MCF 10A (cell line): Measurements from ENCODE around the gene SFRP2. TPM values are rescaled to one million over a fixed set of nuclear protein-coding genes. Genes with fewer than 3 reads are reported as not detected.

Source experiments
- BruUV-seq: library from RNA; stranded (reverse); fragments of 400-500 nt; replicated peaks from 2 replicates; lab custom pipeline; 2021; lab: Mats Ljungman, UMichigan
- CTCF ChIA-PET: fragments of 300-600 bp; sonication (Branson Sonifier 250); formaldehyde crosslinking; extraction: SDS; loops from one replicate; lab custom pipeline; 2021; ENCODE audit warnings: antibody characterized with exemption, inconsistent platforms; lab: Yijun Ruan, JAX
- POLR2A ChIA-PET: fragments of 300-600, 350-650 bp; sonication (Branson Sonifier 250); formaldehyde crosslinking; extraction: SDS; loops from one replicate; lab custom pipeline; 2020; ENCODE audit warnings: antibody characterized with exemption, inconsistent platforms; lab: Yijun Ruan, JAX
- DNase-seq: peaks from one replicate; pipeline ENCODE4 v3.0.0-alpha.2; 2018; ENCODE audit not compliant: unreplicated experiment
- H3K27ac Mint-ChIP-seq: one replicate; pipeline ENCODE4 v1.8.0; 2022; ENCODE audit warnings: mild to moderate bottlenecking, low read depth, mixed read lengths; ENCODE audit not compliant: unreplicated experiment
- H3K27me3 Mint-ChIP-seq: one replicate; pipeline ENCODE4 v1.8.0; 2022; ENCODE audit warnings: mixed read lengths; ENCODE audit not compliant: insufficient read depth, unreplicated experiment
- H3K36me3 Mint-ChIP-seq: one replicate; pipeline ENCODE4 v1.8.0; 2022; ENCODE audit warnings: mild to moderate bottlenecking, moderate library complexity, mixed read lengths; ENCODE audit not compliant: insufficient read depth, unreplicated experiment
- H3K4me1 Mint-ChIP-seq: one replicate; pipeline ENCODE4 v1.8.0; 2022; ENCODE audit warnings: mixed read lengths; ENCODE audit not compliant: insufficient read depth, unreplicated experiment
- H3K4me3 Mint-ChIP-seq: one replicate; pipeline ENCODE4 v1.8.0; 2022; ENCODE audit warnings: mild to moderate bottlenecking, moderate library complexity, mixed read lengths; ENCODE audit not compliant: unreplicated experiment
- H3K9me3 Mint-ChIP-seq: one replicate; pipeline ENCODE4 v1.8.0; 2022; ENCODE audit warnings: mixed read lengths; ENCODE audit not compliant: unreplicated experiment
- CTCF ChIP-seq: fragments of 200-600 bp; IDR thresholded peaks from one replicate; pipeline ENCODE4 v1.8.0; 2022; ENCODE audit warnings: antibody characterized with exemption, mild to moderate bottlenecking; ENCODE audit not compliant: unreplicated experiment
- intact Hi-C: fragments of 100-400 bp; cut with micrococcal nuclease; formaldehyde crosslinking; loops from 2 replicates; pipeline ENCODE4 v1.14.1; 2022
- total RNA-seq: library from RNA; stranded (reverse); gene quantifications from 2 replicates; pipeline ENCODE4 v1.2.3, GENCODE V29; 2022

SFRP2 gene
- total RNA-seq, 1 experiment from 2014 or later, result not detected

GRCh38 chr4:153733751-153734448, 55.0 kb downstream of the SFRP2 start:
- Mint-ChIP-seq H3K4me1 (peaks cover 20% of the 10 kb centered on the region), H3K27me3 (no peaks in the 10 kb centered on the region), H3K4me3 (no peak overlapping the region), H3K9me3 (peaks cover 6% of the 10 kb centered on the region), H3K36me3 (no peaks in the 10 kb centered on the region), H3K27ac (peak overlapping the region; percentile 9)
- DNase-seq, result no peak
- BruUV-seq, result no TSS peak
- intact Hi-C loops, result no loop called here
- ChIA-PET CTCF (interaction anchor here (0.6 to 2.6 kb wide), 3 partner anchors 16 to 1949 kb away, joined by 3 to 15 read pairs (median 4); no protein-coding TSS in a partner anchor), POLR2A (interaction anchor here (0.7 to 1.1 kb wide), 3 partner anchors 9 to 1309 kb away, joined by 3 to 4 read pairs (median 3); no protein-coding TSS in a partner anchor)
- TF ChIP-seq CTCF, result no peak

- Mint-ChIP-seq H3K27ac (no peak overlapping the region), H3K4me1 (peaks cover 17% of the 10 kb centered on the region), H3K36me3 (no peaks in the 10 kb centered on the region), H3K27me3 (no peaks in the 10 kb centered on the region), H3K4me3 (no peak overlapping the region), H3K9me3 (no peaks in the 10 kb centered on the region)
- POLR2A ChIA-PET, result no interaction called here
- no peak for DNase-seq
- TF ChIP-seq CTCF, result no peak
- intact Hi-C loops, result no loop called here
- BruUV-seq, result no TSS peak
- CTCF ChIA-PET, result interaction anchor here (0.6 kb wide), 1 partner anchor 19 kb away, joined by 3 read pairs; no protein-coding TSS in a partner anchor
These were observed 57.6 kb downstream of the SFRP2 start for GRCh38 chr4:153731239-153731638.

Other genes with a start within 250 kb of the SFRP2 start
- gene TLR2, start 104.8 kb downstream of the SFRP2 start, total RNA-seq, result 0.23 and 0.49 TPM in 2 replicates
- gene RNF175, start 29.1 kb downstream of the SFRP2 start, total RNA-seq, result 0.42 and 0.66 TPM in 2 replicates